ENCODE data around the gene MACROD2. TPM values are rescaled to one million over a fixed set of nuclear protein-coding genes. Genes with fewer than 3 reads are reported as not detected.

Gene MACROD2
- total and polyA plus RNA-seq, 2 donors (not counting 1 experiment from before 2014, with no cell fraction given), result 5.3 to 6.7 TPM

DNA sequence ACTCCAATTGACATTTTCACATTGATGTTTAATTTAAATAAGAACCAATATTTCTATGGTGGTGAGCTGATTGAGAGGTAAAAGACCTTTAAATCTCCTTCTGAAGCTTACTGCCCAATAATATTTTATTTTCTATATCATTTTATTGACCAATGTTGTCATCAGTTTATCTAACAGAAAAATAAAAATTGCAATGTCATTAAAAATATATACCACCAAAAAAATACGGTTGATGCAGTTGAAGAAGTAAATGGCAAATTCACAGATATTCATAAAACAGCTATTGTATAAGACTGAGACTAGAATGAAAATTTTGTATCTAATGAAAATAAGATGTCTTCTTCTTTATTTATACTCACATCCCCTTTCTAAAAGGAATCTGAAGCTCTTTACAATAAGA, 1375.1 kb downstream of the MACROD2 start:
- H3K27ac ChIP-seq (ENCODE audit: low read length in 2 of 2), result no peak overlapping the region
- no peaks in the 10 kb centered on the region for H3K27me3 ChIP-seq (replicated peaks in 1 of 4; ENCODE audit: control extremely low read depth in 1 of 4, control insufficient read depth in 3 of 4, insufficient read depth in 4 of 4, low read length in 3 of 4)
- Mint-ChIP-seq H3K9me3 (ENCODE audit: insufficient read depth) (no peaks in the 10 kb centered on the region), H3K27ac (no peak overlapping the region), H3K27me3 (no peaks in the 10 kb centered on the region), H3K4me3 (no peak overlapping the region), H3K4me1 (peaks cover 4% of the 10 kb centered on the region)
- WGBS (ENCODE audit: insufficient coverage), result no CpG with 5 or more reads among the region's 1 CpG
- no peaks in the 10 kb centered on the region for H3K4me1 ChIP-seq (ENCODE audit: control insufficient read depth in 2 of 2, insufficient read depth in 2 of 2, low read length in 2 of 2)
- no peak for ATAC-seq (ENCODE audit: low read depth)
- H2AFZ ChIP-seq (ENCODE audit: insufficient read depth, low read depth, low read length, poor library complexity, severe bottlenecking), result no peak overlapping the region
- CTCF ChIA-PET, result interaction anchor here (1.8 kb wide), 1 partner anchor 9 kb away, joined by 3 read pairs; no protein-coding TSS in a partner anchor
- H3K9me3 ChIP-seq (ENCODE audit: control extremely low read depth in 1 of 3, control insufficient read depth in 2 of 3, insufficient read depth in 1 of 3, low read length in 2 of 3), result no peaks in the 10 kb centered on the region
- TF ChIP-seq, protein P1, sequence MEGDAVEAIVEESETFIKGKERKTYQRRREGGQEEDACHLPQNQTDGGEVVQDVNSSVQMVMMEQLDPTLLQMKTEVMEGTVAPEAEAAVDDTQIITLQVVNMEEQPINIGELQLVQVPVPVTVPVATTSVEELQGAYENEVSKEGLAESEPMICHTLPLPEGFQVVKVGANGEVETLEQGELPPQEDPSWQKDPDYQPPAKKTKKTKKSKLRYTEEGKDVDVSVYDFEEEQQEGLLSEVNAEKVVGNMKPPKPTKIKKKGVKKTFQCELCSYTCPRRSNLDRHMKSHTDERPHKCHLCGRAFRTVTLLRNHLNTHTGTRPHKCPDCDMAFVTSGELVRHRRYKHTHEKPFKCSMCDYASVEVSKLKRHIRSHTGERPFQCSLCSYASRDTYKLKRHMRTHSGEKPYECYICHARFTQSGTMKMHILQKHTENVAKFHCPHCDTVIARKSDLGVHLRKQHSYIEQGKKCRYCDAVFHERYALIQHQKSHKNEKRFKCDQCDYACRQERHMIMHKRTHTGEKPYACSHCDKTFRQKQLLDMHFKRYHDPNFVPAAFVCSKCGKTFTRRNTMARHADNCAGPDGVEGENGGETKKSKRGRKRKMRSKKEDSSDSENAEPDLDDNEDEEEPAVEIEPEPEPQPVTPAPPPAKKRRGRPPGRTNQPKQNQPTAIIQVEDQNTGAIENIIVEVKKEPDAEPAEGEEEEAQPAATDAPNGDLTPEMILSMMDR (IDR thresholded peaks at IDR 0.05), result no peak
- no peak for TF ChIP-seq EZH2 (IDR thresholded peaks at IDR 0.05; ENCODE audit: borderline replicate concordance, insufficient read depth, low read depth, low read length, poor library complexity, severe bottlenecking)
- intact Hi-C loops (cut with micrococcal nuclease), result no loop called here
- no peak overlapping the region for H3K4me3 ChIP-seq (ENCODE audit: control extremely low read depth in 1 of 5, extremely low read depth in 1 of 5, insufficient read depth in 1 of 5, low read depth in 2 of 5, low read length in 4 of 5)
- H3K4me2 ChIP-seq (replicated peaks; ENCODE audit: low read depth, low read length, poor library complexity, severe bottlenecking), result no peak overlapping the region
- no peaks in the 10 kb centered on the region for H3K79me2 ChIP-seq (ENCODE audit: control insufficient read depth, insufficient read depth, low read length)
- H4K20me1 ChIP-seq (ENCODE audit: control insufficient read depth, insufficient read depth, low read length, poor library complexity, severe bottlenecking), result no peaks in the 10 kb centered on the region
- no peak overlapping the region for H3K9ac ChIP-seq (ENCODE audit: low read length)
- H3K36me3 ChIP-seq (replicated peaks in 1 of 2; ENCODE audit: control extremely low read depth in 1 of 2, control insufficient read depth in 1 of 2, extremely low read depth in 1 of 2, insufficient read depth in 2 of 2, low read length in 1 of 2), result no peaks in the 10 kb centered on the region
- POLR2A ChIA-PET, result no interaction called here
- no peak for DNase-seq

DNA sequence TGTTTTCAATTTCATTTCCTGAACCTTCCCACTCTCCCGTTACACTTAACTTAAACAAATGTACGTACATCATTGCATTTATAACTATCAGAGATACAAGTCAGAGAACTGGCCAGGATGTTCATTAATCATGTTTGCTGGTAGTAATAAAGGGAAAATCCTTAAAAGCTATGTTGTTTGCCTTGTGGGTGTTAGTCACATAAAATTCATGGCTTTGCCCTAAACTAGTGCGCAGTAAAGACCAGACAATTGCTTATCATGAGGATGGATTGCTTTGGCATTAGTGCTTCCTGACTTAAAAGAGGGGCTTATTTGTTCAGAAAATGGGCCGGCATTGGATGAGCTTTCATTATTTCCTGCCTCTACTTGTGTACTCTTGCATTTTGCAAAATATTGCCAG, 1379.4 kb downstream of the MACROD2 start:
- H3K27me3 Mint-ChIP-seq, result no peaks in the 10 kb centered on the region
- H3K4me3 Mint-ChIP-seq, result no peak overlapping the region
- no peaks in the 10 kb centered on the region for H3K9me3 Mint-ChIP-seq (ENCODE audit: insufficient read depth)
- no peak overlapping the region for H3K4me3 ChIP-seq (ENCODE audit: control extremely low read depth in 1 of 5, extremely low read depth in 1 of 5, insufficient read depth in 1 of 5, low read depth in 2 of 5, low read length in 4 of 5)
- ChIA-PET POLR2A (no interaction called here), CTCF (interaction anchor here (0.5 kb wide), 1 partner anchor 12 kb away, joined by 3 read pairs; no protein-coding TSS in a partner anchor)
- DNase-seq, result no peak
- no peak overlapping the region for H3K27ac Mint-ChIP-seq
- no peak for ATAC-seq (ENCODE audit: low read depth)
- no peaks in the 10 kb centered on the region for H3K36me3 ChIP-seq (replicated peaks in 1 of 2; ENCODE audit: control extremely low read depth in 1 of 2, control insufficient read depth in 1 of 2, extremely low read depth in 1 of 2, insufficient read depth in 2 of 2, low read length in 1 of 2)
- H3K4me1 Mint-ChIP-seq, result peaks cover 4% of the 10 kb centered on the region
- H3K27ac ChIP-seq (ENCODE audit: low read length in 2 of 2), result no peak overlapping the region
- H3K9me3 ChIP-seq (ENCODE audit: control extremely low read depth in 1 of 3, control insufficient read depth in 2 of 3, insufficient read depth in 1 of 3, low read length in 2 of 3), result no peaks in the 10 kb centered on the region
- H3K79me2 ChIP-seq (ENCODE audit: control insufficient read depth, insufficient read depth, low read length), result no peaks in the 10 kb centered on the region
- 83% methylated on average over 1 of the region's 4 CpGs for WGBS (ENCODE audit: insufficient coverage)
- H3K4me1 ChIP-seq (ENCODE audit: control insufficient read depth in 2 of 2, insufficient read depth in 2 of 2, low read length in 2 of 2), result no peaks in the 10 kb centered on the region
- H2AFZ ChIP-seq (ENCODE audit: insufficient read depth, low read depth, low read length, poor library complexity, severe bottlenecking), result no peak overlapping the region
- no peaks in the 10 kb centered on the region for H4K20me1 ChIP-seq (ENCODE audit: control insufficient read depth, insufficient read depth, low read length, poor library complexity, severe bottlenecking)
- H3K4me2 ChIP-seq (replicated peaks; ENCODE audit: low read depth, low read length, poor library complexity, severe bottlenecking), result no peak overlapping the region
- no peak overlapping the region for H3K9ac ChIP-seq (ENCODE audit: low read length)
- TF ChIP-seq, protein P1 (IDR thresholded peaks at IDR 0.05), result no peak
- TF ChIP-seq EZH2 (IDR thresholded peaks at IDR 0.05; ENCODE audit: borderline replicate concordance, insufficient read depth, low read depth, low read length, poor library complexity, severe bottlenecking), result no peak
- intact Hi-C loops (cut with micrococcal nuclease), result no loop called here
- H3K27me3 ChIP-seq (replicated peaks in 1 of 4; ENCODE audit: control extremely low read depth in 1 of 4, control insufficient read depth in 3 of 4, insufficient read depth in 4 of 4, low read length in 3 of 4), result no peaks in the 10 kb centered on the region
